SU-DHL-6 (cell line): ENCODE data around the gene FRY.

ENCODE experiments used
- EZH2phosphoT487 ChIP-seq: fragments of 200-600 bp; sonication (generic), shearing (Covaris generic); conservative IDR thresholded peaks from 2 replicates; pipeline ENCODE4 v1.6.1; 2018; ENCODE audit warnings: mild to moderate bottlenecking, antibody characterized with exemption, low read length, moderate library complexity, mixed read lengths
- TF ChIP-seq, protein P1 (sequence below): fragments of 200-600 bp; sonication (generic); IDR thresholded peaks from one replicate; pipeline ENCODE4 v1.5.1; 2017; ENCODE audit warnings: antibody characterized with exemption, mild to moderate bottlenecking, low read length, moderate library complexity; ENCODE audit not compliant: insufficient read depth, poor library complexity, severe bottlenecking

DNA sequence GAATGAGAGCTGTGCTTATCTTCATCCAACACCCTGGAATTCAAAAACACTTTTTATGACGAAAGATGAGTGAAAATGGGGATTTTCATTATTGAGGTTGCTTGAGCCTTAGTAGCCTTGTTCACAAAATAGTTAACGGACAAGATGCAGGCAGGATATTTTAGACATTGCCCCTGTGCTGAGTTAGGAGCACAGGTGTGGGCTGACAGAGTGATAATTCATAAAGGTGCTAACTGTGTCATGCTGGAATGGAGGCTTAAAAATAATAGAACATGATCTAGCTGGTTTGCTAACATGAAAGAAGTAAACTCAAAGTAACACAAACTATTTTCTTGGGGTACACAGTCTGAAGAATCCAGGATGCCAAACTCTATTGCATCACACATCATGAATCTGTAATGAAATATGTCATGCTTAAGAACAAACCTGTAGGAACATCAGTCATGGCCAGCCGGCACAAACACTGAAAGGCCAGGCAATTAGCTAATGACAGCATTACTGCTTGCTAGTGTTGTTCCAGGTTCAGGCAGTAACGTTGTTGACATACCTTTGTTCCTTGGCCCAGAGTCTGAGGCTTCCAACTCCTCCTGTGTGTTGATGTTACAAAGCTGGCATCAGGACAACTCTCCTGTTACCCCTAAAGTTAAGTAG lies 55.3 kb downstream of the FRY start:
- TF ChIP-seq, protein P1, sequence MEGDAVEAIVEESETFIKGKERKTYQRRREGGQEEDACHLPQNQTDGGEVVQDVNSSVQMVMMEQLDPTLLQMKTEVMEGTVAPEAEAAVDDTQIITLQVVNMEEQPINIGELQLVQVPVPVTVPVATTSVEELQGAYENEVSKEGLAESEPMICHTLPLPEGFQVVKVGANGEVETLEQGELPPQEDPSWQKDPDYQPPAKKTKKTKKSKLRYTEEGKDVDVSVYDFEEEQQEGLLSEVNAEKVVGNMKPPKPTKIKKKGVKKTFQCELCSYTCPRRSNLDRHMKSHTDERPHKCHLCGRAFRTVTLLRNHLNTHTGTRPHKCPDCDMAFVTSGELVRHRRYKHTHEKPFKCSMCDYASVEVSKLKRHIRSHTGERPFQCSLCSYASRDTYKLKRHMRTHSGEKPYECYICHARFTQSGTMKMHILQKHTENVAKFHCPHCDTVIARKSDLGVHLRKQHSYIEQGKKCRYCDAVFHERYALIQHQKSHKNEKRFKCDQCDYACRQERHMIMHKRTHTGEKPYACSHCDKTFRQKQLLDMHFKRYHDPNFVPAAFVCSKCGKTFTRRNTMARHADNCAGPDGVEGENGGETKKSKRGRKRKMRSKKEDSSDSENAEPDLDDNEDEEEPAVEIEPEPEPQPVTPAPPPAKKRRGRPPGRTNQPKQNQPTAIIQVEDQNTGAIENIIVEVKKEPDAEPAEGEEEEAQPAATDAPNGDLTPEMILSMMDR: no peak
- TF ChIP-seq EZH2phosphoT487: no peak
